Measurements from ENCODE around the gene RGL1. TPM values are rescaled to one million over a fixed set of nuclear protein-coding genes. Genes with fewer than 3 reads are reported as not detected.

The RGL1 gene
- total RNA-seq, 1 donor: 33.2 TPM

- H3K4me3 ChIP-seq (ENCODE audit: low read depth, low read length): no peak overlapping the region
- DNase-seq (ENCODE audit: low read depth): no peak
- TF ChIP-seq CTCF (IDR thresholded peaks at IDR 0.05; ENCODE audit: insufficient read depth, low read depth, low read length): no peak
Measured at GRCh38 chr1:183869664-183870063, 64.7 kb downstream of the RGL1 start.

- no peak for TF ChIP-seq CTCF (IDR thresholded peaks at IDR 0.05; ENCODE audit: insufficient read depth, low read depth, low read length)
- no peak overlapping the region for H3K4me3 ChIP-seq (ENCODE audit: low read depth, low read length)
- peak; percentile 39 for DNase-seq (ENCODE audit: low read depth)
Measured at GRCh38 chr1:183870351-183871077, 65.6 kb downstream of the RGL1 start.

- DNase-seq (ENCODE audit: low read depth): peak; percentile 87
- TF ChIP-seq CTCF (IDR thresholded peaks at IDR 0.05; ENCODE audit: insufficient read depth, low read depth, low read length): no peak
- H3K4me3 ChIP-seq (ENCODE audit: low read depth, low read length): no peak overlapping the region
Measured at GRCh38 chr1:183871142-183871541, 66.2 kb downstream of the RGL1 start.

- no peak overlapping the region for H3K4me3 ChIP-seq (ENCODE audit: low read depth, low read length)
- no peak for TF ChIP-seq CTCF (IDR thresholded peaks at IDR 0.05; ENCODE audit: insufficient read depth, low read depth, low read length)
- DNase-seq (ENCODE audit: low read depth): peak; percentile 28
Measured at GRCh38 chr1:183871601-183872000, 66.7 kb downstream of the RGL1 start.

- no peak for TF ChIP-seq CTCF (IDR thresholded peaks at IDR 0.05; ENCODE audit: insufficient read depth, low read depth, low read length)
- peak overlapping the region; percentile 26 for H3K4me3 ChIP-seq (ENCODE audit: low read depth, low read length)
- peak; percentile 84 for DNase-seq (ENCODE audit: low read depth)
Measured at GRCh38 chr1:183872403-183872802, 67.5 kb downstream of the RGL1 start.

GRCh38 chr1:183873642-183874041 is 68.7 kb downstream of the RGL1 start:
- DNase-seq (ENCODE audit: low read depth): no peak
- no peak overlapping the region for H3K4me3 ChIP-seq (ENCODE audit: low read depth, low read length)
- no peak for TF ChIP-seq CTCF (IDR thresholded peaks at IDR 0.05; ENCODE audit: insufficient read depth, low read depth, low read length)

- DNase-seq (ENCODE audit: low read depth): no peak
- no peak for TF ChIP-seq CTCF (IDR thresholded peaks at IDR 0.05; ENCODE audit: insufficient read depth, low read depth, low read length)
- no peak overlapping the region for H3K4me3 ChIP-seq (ENCODE audit: low read depth, low read length)
Measured at GRCh38 chr1:183876309-183876708, 71.4 kb downstream of the RGL1 start.

Measured in fibroblast of villous mesenchyme (primary cell).